NCI-H1436 (cell line): ENCODE results near the gene NRM.
"Not testable (repeated sequence)": the region's sequence is repeated elsewhere in the genome, so short reads cannot be mapped to it uniquely, and the experiment has no call there.

Experiments used
- DNase-seq: peaks from one replicate; lab custom pipeline; 2025; lab: John Stamatoyannopoulos, UW

NRM gene

DNA sequence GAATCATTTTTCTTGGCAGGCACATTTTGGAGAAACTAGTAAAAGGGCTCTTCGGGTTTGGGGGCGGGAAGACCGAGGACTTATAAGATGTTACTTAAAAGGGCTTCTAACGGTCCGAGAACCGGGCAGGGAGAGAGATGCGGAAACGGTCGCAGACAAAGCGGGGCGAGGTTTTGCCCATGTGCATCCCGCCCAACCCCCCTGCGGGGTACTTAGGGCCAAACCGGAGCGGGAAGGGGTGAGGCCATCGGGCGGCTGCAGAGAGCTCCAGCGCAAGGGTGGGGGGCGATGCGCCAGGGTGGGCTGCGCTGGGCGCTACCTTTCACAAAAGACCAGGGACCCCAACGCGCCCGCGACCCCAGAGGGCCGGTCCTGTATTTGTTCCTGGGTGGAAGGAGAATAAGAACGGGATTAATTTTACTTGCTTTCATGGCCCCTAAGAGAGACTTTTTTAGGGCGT, 30.0 kb upstream of the NRM start:
- peak; percentile 62 for DNase-seq

DNA sequence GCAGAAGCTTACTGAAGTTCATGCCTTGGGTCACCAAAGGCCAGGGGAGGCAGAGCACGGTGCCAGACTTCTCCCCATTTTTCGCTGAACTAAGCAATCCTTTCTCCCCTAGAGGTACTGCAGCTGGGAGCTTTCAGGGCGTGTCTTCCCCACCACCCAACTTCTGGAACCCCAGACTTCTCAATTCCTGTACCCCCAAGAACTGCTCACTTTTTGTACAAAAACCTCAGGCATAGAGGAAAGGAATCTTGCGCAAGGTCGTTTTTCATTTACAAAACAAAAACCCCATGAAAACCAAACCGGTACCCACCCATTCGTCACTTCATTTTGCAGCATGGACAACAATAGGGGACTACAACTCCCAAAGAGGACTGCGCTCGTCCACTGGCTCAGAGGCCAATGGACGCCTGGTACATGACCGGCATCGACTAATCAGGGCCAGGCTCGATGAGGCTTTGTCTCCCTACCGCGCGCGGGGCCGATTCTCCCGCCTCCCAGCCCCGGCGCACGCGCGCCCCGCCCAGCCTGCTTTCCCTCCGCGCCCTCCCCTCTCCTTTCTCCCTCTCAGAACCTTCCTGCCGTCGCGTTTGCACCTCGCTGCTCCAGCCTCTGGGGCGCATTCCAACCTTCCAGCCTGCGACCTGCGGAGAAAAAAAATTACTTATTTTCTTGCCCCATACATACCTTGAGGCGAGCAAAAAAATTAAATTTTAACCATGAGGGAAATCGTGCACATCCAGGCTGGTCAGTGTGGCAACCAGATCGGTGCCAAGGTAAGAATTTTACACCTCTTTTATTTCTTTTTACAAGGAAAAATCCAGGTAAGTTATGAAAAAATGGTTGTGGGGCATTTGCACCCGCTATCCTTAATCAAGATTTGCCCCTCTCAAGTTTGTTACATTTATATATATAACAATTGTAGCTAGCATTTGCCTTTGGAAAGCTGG, 29.3 kb upstream of the NRM start, which contains the start of gene TUBB:
Gene TUBB, plus strand, starts transcription at position 562 of the 947 bp plus-strand sequence. Its CDS starts 155 bp downstream, at position 717.
- peak; percentile 96 for DNase-seq

DNA sequence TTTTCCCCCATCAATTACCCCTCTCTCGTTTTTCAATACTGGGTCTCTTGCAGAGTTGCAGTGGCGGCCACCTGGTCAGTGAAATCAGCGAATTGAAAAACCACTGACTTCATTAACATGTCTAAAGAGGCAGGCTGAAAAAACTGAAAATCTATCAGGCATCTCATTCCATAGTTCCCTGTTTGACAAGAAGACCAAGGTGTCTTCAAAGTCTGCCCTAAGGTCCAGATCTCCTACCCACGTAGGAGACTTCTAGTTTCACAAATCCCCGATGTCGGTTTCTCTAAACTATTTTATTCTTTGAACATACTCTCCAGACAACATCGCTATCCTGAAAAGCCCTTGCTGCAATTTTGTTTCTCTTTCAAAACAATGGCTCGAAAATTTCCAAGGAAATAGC, 28.6 kb upstream of the NRM start:
- no peak for DNase-seq

DNA sequence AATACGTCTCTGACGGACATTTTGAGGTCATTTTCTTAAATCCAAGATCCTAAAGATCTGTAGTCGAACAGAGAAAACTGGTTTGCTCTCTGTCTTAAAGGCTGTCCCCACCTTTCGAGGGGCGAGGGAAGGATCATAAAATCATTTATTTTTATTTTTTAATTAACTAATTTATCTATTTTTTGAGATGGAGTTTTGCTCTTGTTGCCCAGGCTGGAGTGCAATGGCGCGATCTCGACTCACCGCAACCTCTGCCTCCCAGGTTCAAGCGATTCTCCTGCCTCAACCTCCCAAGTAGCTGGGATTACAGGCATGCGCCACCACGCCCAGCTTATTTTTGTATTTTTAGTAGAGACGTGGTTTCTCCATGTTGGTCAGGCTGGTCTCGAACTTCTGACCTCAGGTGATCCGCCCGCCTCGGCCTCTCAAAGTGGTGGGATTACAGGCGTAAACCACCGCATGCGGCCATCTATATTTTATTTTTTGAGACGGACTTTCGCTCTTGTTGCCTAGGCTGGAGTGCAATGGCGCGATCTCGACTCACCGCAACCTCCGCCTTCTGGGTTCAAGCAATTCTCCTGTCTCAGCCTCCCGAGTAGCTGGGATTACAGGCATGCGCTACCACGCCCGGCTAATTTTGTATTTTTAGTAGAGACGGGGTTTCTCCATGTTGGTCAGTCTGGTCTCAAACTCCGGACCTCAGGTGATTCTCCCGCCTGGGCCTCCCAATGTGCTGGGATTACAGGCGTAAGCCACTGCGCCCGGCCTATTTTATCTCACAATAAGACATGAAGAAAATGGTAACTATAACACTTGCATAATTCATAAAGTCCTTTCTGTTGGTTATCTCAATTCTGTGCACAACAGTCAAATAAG, 27.3 kb upstream of the NRM start:
- not testable (repeated sequence) for DNase-seq

DNA sequence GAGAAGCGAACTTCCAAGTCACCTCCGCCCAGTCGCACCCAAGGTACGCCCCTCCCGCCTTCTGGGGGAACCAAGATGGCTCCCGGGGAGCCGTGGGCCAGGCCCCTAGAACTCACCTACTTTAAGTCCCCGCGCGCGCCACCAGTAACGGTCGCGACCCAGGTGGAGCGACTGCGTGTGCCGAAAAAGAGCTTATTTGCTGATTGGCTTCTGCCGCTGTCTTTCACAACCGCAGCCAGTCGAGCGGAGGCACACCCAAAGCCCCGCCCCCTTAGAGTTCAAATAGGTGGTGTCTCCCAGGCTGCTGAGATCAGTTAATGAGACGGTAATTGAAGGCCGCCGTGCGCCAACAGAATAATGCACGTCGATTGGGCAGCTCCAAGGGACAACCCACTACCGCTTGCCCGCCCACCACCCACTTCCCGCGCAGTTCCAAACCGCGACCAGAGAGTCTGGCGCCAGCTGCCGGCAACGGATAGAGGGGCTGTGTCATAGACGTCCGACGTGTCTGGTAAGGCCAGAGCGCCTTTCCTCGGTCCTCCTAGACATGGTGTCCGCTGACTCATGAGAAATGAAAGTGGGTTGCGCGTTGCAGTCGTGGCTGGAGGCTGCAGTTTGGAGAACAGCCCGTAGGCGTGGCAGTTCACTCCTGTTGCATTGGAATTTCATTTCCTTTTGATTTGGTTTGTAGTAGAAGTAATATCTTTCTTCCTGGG, 26.5 kb upstream of the NRM start, which contains the start of gene MDC1:
Gene MDC1, minus strand, starts transcription at position 153 of the 716 bp plus-strand sequence. CDS start 2,106 bp downstream, outside the sequence.
- peak; percentile 99 for DNase-seq

DNA sequence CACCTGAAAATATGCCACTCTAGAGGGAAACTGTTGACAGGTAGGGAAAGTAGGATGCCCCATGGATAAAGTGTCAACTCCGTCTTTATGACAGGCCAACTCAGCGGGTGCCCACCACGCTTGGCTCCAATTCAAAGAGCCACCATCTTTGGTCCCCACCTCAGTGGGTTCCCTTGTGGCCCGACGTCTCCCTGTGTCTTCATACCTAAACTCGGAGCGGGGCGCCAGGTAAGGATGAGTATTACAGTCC, 26.0 kb upstream of the NRM start:
- DNase-seq: no peak

DNA sequence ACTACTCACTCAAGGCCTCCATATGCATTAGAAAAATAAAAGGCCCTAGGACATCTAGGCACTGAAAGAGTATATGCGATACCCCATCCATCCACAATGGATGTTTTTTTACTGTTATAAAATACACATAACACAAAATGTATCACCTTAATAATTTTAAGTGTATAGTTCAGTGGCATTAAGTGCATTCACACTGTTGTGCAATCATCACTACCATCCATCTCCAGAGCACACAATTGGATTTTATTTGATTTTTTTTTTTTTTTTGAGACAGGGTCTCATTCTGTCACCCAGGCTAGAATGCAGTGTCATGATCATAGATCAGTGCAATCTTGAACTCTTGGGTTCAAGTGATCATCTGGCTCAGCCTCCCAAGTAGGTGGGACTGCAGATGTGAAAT, 23.5 kb upstream of the NRM start:
- DNase-seq: no peak

DNA sequence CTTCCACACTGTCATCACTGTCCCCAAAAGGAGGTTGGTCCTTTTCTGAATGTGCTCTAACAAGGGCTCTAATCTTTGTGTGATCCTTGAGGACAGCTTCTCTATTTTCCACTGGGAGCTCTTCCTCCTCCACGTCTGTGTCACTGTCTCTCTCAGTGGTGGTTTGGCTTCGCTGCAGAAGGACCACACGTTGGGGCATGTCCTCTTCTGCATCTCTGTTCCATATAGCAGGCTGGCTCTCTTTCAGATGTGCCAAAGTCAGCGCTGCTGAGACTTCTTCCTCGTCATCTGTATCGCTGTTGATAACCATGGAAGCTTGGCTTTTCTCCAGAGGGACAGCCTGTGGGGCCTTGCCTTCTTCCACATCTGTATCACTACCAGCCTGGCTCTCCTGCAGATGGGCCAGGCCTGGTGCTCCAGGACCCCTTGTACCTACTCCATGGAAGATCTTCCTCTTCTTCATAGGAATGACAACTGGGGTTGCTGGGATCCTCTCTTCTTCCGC, 21.7 kb upstream of the NRM start:
- no peak for DNase-seq

DNA sequence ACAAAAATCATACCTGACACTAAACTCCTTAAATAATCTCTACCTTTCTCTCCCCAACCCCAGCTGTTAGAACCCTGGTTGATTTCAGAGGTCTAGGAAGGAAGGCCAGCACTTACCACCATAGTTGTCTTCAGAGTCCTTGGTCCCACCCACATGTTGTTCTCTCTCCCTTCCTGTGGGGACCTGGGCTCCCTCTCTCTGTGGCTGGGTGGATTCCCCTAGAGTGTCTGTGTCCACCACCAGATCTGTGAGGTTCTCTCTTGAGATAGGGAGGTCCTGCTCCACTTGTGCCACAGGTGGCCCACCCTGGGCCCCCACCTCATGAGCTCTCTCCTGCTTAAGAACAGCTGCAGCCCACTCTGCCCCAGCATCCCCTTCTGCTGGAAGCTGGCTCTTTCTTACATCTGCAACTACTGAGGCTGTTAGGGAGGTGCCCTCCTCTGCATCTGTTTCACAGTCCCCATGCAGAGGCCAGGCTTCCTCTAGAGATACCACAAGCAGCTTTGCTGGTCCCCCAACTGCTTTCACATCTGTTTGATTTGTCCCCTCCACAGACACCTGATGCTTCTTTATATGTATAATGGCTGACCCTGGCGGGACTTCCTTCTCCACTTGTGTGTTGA, 21.1 kb upstream of the NRM start:
- no peak for DNase-seq

DNA sequence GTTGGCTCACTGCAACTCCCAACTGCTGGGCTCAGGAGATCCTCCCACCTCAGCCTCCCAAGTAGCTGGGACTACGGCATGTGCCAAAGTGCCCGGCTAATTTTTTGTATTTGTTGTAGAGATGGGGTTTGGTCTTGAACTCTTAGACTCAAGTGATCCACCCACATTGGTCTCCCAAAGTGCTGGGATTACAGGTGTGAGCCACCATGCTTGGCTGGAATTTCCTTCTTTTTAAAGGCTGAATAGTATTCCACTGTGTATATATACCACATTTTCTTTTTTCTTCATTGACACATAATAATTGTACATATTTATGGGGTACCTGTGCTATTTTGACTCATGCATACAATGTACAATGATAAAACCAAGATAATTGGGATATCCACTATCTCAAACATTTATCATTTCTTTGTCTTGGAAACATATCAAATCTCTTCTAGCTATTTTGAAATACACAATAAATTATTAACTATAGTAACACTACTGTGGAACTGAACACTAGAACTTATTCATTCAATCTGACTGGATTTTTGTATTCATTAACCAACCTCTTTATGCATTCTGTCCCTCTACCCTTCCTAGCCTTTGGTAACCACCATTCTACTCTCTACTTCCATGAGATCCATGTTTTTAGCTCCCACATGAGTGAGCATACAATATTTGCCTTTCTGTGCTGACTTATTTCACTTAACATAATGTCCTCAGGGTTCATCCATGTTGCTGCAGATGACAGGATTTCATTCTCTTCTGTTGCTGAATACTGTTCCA, 18.5 kb upstream of the NRM start:
- DNase-seq: no peak

DNA sequence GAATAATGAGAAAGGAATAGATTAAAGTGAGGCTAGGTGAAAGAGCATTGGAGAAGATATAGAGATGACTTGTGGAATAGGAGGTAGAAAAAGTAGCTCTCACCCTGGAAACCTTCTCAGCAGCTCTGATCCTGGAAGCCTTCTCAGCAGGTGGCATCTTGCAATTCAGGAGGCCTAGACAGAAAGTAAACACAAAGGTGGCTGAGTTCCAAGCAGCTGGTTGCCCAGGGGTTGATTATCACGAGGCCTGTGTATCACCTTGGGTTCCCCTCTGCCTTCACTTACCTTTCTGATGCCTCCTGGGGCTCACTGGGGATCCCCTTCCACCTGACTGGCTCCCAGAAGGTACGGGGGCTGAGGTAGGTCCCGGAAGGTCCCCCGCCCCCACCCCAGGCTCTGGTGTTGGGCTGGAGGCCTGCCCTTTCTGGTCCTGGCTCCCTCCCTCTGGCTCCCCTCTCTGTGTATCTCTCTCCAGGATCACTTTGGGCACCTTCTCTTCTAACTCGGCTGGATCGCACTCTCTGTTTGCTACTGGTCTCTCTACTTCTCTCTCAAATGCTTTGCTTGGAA, 16.6 kb upstream of the NRM start:
- DNase-seq: no peak

DNA sequence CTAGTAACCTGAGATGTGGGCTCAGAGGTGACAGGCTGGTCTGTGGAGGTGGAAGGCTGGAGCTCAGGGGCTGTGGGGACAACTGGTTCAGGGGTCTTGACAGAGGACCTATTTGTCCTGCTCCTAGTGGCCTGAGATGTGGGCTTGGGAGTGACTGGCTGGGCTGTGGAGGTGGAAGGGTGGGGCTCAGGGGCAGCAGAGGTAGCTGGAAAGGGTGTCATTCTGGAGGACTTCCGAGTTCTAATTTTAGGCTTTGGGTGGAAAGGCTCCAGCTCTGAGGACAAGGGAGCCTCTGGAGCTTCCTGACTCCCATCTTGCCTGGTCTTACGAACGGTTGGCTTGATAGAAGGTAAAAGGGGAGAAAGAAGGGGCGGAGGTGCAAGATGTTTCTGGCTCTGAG, 14.8 kb upstream of the NRM start:
- DNase-seq: no peak

DNA sequence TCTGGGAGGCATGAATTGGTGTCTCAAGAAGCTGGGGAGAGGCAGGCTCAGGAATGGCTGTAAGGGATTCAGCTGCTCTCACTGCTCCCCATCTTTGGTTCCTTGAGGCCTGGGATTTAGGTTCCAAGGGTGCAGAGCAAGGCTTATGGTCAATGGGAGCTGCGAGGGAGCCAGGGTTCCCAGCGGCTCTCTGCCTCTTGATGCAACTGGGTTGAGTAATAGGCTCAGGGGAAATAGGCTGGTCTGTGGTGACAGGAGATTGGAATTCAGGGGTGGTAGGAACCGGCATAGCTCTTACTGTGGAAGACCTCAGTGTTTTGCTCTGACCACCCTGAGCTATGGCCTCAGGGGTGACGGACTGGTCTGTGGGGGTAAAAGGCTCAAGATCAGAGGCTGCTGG, 13.0 kb upstream of the NRM start:
- no peak for DNase-seq

DNA sequence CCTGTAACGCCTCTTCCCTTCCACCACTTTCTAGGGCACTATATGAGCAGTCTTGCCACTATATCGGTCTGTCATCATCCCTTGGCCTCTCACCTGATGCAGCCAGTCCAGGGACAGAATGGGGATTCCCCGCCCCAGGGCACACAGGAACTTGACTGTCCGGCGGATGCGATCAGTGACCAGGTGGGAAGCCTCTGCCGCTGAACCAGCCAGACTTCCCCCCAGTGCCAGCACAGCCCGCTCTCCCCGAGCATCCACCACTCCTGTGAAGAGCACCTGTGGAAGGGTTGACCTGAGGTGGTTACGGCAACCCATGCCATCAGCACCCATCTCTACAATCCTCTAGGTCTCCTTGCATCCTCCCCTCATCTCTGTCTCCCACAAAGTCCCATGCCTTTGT, 12.2 kb upstream of the NRM start:
- DNase-seq: no peak

DNA sequence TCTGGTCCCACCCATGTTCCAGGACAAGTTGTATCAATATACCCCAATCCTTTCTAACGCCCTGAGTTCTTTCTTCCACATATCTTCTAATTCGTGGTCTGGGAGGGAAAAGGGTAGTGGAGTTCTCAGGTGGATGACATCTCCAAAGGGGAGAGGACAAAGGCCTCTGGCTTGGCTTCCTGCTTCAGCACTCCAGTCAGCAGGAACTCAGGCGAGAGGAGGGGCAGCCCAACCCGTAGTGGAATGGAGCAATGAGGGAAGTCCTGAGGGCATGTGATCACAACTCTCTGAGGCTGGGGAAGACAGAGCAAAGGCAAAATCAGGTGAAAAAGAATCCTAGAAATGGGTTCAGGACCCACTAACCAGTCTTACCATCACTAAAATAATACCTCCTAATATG, 9.6 kb upstream of the NRM start:
- no peak for DNase-seq

DNA sequence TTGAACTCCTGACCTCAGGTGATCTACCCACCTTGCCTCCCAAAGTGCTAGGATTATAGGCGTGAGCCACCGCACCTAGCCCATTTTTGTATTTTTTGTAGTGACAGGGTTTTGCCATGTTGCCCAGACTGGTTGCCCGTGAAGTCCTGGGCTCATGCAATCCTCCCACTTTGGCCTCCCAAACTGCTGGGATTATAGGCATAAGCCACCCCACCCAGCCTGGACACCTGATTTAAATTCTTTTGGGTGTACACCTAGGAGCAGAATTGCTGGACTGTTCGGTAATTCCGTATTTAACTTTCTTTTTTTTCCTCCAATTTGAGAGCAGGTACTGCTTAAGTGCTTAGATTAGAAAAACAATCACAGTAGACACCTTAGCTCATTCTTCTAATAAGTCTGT, 5.6 kb upstream of the NRM start:
- no peak for DNase-seq

DNA sequence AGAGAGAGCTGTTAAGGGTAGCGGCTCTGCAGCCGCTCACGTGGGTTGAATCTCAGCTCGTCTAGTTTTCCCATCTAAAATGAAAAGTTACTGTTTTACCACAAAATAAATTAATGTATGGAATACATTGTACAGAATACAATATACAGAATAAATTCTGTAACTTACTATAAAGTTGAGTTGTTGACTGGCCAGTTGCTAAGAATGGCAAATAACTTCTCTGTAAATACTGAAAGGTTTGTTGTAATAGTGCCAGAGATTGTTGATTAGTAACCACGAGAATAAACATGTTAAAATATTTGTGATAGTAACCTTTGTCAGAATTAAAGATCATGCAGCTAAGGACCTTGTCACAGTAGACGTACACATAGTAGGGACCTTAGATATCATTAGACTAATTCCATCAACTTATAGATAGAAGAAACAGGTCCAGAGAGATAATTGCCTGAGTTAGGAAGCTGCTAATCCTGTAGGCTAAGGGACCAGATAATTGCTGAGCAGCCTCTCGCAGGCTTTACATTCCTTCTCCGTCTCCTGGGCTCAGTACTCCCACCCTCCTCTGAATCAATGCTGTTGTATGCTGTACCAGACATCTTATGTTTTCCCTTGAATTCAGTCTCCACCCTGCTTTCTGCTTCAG, 544 bp upstream of the NRM start:
- DNase-seq: no peak

DNA sequence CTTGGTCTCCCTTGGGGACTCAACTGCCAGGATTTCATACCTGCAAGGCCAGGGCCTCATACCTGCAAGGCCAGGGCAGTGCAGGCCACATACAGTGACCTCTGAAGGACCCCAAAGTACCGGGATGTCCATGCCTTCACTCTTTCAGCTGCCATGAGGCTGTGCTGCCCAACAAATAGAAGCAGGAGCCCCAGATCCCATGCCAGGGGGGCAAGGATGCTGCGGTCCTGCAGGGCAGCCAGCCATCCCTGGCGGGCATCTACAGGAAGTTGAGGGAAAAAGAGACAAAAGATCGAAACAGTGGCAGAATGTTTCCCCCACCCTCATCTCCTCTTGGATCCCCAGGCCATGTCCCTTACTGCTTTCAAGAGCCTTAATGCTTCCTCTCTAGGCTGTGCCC, 799 bp downstream of the NRM start:
- no peak for DNase-seq

DNA sequence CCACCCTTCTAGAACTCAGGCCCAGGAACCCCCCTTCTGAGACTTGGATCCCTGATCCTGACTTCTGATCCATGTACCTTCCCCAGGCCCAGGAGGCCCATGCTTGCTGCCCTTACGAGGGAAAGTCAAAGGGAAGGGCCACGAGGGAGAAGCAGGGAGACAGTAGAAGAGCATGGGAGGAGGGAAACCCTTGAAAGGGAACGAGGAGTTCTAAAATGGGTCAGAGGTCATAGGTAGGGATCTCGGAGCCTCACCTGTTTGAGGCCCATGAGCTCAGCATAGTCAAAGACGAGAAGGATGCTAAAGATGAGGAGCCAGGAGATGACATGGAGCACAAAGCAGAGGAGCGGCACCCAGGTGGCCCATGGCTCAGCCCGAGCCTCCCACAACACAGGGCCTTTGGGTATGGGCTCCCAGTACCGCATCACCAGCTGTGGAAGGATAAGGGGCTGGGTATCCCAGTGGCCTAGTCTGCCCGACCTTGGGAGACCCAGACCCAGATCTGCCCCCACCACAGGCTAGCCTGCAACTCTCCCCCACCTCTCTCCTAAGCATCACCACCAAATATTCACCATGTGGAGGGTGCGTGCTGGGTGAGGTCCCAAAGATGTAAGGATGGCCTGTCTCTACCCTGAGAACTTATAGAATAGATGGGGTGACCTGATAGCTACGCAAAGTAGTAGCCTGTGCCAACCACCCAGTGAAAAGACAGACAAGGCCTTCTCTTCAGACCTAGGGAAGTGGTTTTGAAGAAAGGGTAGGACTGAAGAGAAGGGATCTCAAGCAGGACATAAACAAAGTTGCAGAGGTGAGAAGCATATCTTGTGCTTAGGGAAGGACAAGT, 1.5 kb downstream of the NRM start:
- no peak for DNase-seq
